Erythroblast (primary cell): ENCODE measurements around the gene IFNG-AS1.

Experiments
- DNase-seq, 2 experiments: peaks; one replicate each; lab custom pipeline; 2025; lab: John Stamatoyannopoulos, UW
- GATA1 ChIP-seq: IDR thresholded peaks from 2 replicates; pipeline ENCODE4 v1.6.1; 2011; ENCODE audit warnings: low read depth, mild to moderate bottlenecking, control low read depth, low read length, moderate library complexity
- POLR2A ChIP-seq: IDR thresholded peaks from 2 replicates; pipeline ENCODE4 v1.6.1; 2011; ENCODE audit warnings: mild to moderate bottlenecking, low read length

IFNG-AS1 gene

DNA sequence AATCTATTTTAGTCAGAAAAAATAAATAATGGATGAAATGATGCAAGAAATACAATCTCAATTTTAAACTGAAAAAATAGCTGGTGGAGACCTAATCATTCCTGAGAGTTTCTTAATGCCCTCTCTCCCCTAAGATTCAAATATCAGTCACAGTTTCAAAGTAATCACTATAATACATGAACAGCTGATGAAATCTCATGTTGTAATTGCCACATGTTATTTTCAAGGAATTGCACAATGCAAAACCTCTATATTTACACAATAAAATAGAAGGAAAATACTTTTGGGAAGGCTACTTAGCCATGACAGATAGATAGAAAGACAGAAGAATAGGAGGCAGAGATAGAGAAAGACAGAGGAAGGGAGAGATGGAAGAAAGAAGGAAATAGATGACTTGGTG is 18.2 kb downstream of the IFNG-AS1 start:
- no peak for DNase-seq
- TF ChIP-seq POLR2A (no peak), GATA1 (no peak)

DNA sequence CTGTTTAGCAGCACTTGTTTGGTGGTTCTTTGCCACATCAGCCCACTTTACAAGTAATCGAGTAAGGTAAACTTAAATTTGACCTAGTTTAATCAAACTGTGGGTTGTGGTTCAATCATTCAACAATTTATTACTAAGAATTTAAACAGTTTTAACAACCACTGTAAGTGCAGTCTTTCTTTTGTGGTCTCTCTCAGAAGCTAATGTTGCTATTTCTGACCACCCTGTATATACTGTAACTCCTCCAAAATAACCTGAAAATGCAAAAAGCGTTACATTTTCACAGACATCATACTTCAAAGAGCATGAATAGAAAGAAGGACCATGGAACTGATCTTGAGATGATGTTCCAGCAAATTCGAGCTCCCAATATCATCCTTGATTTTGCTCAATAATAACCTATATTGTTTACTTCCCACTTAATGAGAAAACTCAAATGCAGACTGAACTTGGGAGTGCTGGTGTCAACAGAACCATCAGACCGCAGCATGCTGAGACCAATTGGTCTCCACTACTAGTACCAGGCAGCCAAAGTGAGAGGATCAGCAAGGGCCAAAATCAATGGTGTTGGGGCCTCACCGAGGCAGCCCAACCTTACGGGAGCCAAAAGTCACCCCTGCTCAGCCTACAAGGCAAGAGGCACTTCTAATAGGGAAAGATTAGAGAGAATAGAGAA is 22.1 kb downstream of the IFNG-AS1 start:
- DNase-seq: no peak
- no peak for TF ChIP-seq GATA1
- TF ChIP-seq POLR2A: no peak

DNA sequence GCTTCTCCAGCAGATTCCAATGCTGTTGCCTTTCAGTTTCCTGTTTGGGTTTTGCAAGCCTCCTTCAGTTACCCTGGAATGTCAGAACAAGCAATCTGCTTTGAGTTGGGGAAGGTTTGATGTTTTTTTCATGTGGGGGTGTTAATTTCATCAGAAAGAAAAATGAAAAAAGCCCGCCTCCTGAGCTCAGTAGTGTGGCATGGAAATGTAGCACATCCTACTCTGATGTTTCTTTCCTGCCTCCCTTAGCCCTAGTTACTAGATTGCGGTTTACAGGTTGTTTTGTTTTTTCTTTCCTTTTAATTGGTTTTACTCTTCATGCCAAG is 22.6 kb downstream of the IFNG-AS1 start:
- no peak for DNase-seq
- TF ChIP-seq GATA1 (no peak), POLR2A (no peak)

DNA sequence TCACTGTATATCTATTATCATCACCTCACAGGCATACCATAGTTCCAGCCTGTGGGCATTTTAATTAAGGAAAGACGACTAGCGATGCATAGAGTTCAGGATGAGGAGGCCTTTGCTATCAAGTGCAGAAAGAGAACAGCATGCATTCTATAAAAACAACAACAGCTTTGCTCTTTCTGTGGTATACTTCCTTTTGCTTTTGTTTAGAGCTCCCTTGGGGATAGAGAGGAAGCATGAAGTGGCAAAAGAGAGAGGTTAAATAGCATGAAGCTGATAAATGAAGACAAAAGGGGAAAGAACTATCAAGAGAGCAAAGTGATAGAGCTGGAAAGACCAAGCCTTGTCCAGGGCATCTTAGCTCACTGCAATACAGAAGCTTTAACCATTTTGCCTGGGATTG is 23.5 kb downstream of the IFNG-AS1 start:
- DNase-seq: no peak
- no peak for TF ChIP-seq POLR2A
- TF ChIP-seq GATA1: no peak

DNA sequence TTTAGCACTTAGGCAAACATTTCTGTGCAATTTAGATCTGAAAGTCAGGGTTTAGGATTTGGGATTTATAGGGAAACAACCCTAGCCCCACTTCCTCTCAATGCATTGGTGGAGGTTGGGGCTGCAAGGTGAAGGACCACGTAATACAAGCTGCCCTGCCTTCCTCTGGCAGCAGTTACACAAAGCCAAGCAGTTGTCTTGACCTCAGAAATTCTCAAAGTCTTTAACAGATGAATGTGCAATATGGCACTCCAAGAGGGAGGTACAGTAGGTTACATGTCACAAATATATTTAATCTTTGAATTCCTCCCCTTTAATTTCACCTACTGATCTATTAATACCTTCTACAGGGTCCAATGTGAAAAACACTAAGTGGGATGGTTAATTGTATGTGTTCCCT is 23.9 kb downstream of the IFNG-AS1 start:
- DNase-seq: no peak
- no peak for TF ChIP-seq POLR2A
- TF ChIP-seq GATA1: no peak

DNA sequence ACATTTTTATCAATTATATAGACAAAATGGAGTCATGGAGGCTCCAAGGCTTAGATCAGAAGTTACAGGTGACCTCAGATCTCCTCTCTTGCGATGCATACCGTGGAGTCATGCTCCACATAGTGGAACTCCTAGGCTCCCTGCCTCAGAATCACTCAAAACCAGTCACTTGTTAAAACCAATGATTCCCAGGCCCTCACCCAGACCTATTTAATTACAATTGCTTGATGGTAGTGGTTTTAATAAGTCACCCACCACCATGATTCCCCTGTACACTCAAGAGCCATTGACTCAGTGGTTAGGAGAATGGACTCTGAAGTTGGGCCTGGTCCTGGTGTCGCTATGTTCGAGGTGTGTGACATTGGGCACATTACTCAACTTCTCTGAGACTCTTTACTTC is 26.9 kb downstream of the IFNG-AS1 start:
- no peak for DNase-seq
- TF ChIP-seq POLR2A (no peak), GATA1 (no peak)

DNA sequence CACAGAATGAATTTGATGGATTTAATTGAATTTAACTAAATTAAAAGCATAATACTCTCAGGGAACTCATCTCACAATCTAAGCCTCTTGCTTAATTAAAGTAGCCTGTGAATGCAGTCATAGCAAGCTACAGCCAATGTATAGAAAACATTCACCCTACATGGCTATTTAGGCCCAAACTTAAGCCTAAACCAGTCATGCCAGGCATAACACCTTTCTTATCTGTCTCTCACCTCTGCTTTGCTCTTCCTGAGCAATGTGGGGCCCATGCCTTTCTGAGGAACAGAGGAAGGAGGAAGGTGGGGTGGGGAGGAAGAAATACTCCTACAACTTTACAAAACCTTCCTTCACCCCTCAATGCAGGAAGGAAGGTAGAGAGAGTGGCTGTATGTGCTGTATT is 29.1 kb downstream of the IFNG-AS1 start:
- no peak for DNase-seq
- TF ChIP-seq POLR2A (no peak), GATA1 (no peak)

DNA sequence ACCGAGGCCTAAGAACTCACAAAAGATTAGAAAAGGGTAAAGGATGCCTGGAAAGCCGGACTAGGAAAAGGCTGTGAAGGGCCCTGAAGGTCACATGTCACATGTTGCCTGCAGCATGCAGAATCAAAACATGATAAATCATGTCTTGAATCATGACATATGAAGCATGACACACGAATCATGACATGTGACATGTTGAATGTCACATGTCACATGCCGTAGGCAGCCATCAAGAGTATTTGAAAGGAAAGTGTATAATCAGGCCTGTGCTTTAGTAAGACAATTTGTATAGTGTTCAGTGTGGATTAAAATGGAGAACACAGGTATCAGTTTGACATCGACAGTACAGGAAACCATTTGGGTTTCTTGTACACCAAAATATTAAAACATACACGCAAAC is 30.8 kb downstream of the IFNG-AS1 start:
- TF ChIP-seq GATA1: no peak
- no peak for TF ChIP-seq POLR2A
- DNase-seq: no peak

DNA sequence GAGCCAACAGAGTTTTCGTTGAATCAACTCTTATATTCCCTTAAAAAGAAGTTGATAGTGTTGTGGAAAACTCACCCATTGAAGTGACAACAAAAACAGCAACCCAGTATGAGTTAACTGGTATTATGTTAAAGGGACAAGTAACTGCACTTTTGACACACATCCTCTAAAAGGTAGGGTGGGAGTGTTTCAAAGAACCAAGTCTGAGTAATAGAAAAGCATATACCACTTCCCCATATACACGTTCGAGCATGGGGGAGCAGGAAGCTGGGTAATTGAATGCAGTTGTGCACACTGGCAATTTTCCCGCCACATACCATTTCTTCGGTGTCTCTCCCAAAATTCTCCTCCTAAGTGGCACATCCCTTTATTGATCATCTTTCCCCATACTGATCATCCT is 31.5 kb downstream of the IFNG-AS1 start:
- TF ChIP-seq GATA1 (no peak), POLR2A (no peak)
- no peak for DNase-seq

DNA sequence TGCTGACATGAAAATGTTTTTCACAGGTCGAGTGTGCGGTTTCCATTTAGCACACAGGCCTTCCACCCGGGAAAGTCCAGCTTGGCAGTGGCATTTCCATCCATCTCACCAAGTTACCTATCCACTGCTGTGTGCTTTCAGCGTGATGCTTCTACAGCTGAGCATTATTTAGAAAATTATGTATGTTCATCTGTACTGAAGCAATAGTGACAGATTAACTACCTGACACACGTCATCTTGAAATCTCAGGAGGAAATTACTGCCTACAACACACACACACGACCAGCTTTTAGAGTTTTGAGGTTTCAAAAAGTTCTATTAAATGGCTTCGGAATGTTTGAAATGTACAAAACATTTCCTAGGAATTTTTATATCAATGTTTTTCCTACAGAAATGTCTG is 39.4 kb downstream of the IFNG-AS1 start:
- DNase-seq: no peak
- TF ChIP-seq GATA1 (no peak), POLR2A (no peak)

DNA sequence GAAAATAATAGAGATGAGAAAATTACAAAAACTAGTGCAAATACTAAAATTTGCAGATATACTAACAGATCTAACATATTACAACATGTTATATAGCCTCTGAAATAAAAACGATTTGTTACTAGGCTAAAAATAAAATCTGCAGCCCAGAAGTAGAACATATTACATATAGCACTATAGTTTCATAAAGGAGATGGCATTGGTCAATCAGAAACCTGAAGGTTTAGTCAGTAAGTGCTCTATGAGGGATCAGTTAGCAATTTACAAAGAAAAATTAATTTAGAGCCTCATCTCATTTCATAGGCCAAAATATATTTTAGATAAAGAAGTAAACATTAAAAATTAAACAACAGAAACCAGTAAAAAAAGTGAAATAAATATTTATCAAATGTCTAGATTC is 41.0 kb downstream of the IFNG-AS1 start:
- no peak for DNase-seq
- TF ChIP-seq POLR2A: no peak
- TF ChIP-seq GATA1: no peak

DNA sequence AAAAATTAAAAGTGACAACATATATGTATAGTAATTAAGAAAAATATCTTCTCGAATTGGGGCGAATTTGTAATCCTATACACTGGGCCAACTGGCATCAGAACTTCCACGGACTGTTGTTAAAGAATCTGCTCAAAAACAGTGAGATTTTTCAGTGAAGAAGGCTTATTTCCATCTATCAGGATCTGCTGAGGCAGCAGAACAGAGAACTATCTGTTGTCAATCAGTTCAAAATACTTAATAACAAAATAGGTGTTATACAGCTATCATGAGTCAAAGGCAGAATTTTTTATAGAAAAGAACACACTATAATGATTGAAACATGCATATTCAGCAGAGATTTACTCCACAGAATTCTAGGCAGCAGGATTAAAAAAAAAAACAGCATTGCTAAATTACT is 41.9 kb downstream of the IFNG-AS1 start:
- TF ChIP-seq POLR2A (no peak), GATA1 (no peak)
- DNase-seq: no peak

DNA sequence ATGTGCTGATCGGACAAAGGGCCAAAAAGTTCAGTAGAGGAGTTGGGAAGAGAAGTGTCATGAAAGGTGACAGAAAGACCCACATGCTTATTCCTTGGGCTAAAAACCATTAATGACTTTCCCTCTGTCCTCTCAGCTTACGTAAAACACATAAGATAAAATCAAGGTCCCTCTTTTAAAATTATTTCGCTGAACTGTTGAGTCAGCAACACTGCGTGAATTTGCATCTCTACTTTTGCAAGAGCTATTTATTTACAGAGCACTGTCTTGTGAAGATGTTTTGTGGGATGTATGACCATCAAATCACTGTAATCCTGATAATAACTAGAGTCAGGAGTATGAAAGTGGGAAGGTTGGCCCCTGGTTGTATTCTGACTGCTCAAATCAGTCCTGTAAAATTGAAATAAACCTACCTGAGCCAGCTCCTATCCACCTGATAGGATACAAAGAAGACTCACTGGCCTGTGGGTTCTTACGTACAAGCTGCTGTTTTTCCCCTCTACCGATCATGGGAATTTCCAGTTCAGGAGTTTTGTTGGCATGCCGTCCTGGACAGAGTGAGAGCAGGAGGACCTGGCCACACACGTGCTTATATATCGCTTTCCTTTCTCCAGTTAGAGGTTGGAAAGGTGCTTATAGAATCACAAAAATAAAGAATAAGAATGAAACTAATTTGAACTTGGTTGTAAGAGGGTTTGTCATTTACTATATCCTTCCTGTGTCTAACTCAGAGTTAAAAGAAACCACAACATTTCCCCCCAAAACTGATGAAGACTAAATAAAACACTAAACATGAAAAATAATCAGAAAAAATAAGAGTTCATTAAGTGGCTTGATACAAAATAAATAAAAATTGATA is 42.9 kb downstream of the IFNG-AS1 start:
- no peak for DNase-seq
- no peak for TF ChIP-seq GATA1
- TF ChIP-seq POLR2A: no peak

DNA sequence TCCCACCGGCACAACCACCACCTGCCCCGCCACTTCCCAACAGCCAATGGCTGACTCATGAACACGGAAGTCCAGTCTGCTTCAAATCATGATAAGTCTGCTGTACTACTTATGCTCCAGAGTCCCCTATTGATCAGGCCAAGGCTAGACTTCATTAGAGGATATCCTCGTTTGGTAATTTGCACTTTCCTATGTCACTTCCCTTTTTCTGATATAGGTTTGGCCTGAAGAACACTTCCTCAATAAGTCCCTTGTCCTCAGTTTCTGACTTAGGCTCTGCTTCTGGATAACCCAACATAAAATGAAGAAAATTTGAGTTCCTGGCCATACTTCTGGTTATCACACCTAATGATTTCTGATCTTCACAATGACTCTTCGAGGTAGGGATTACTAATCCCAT is 45.3 kb downstream of the IFNG-AS1 start:
- DNase-seq: no peak
- TF ChIP-seq POLR2A (no peak), GATA1 (no peak)
